NCI-H146 treated with DMSO at 0.1 percent for 48 hours (cell line): ENCODE measurements around the gene LRRIQ1.
A peak's percentile ranks its signal among the peaks of the same experiment; 100 is the strongest.
"Not testable (repeated sequence)": the region's sequence is repeated elsewhere in the genome, so short reads cannot be mapped to it uniquely, and the experiment has no call there.

ENCODE experiments used
- DNase-seq: peaks from one replicate; lab custom pipeline; 2025; ENCODE audit not compliant: unreplicated experiment; lab: John Stamatoyannopoulos, UW

The LRRIQ1 gene

GRCh38 chr12:85036234-85036707 lies at the start of gene LRRIQ1, which contains the start of gene TSPAN19:
TSS of gene LRRIQ1 (plus strand) at chr12:85036351. CDS start at chr12:85038177, 1,826 bp downstream.
TSS of gene TSPAN19 (minus strand) at chr12:85036277. CDS start at chr12:85029946, 6,331 bp downstream.
- peak; percentile 84 for DNase-seq

GRCh38 chr12:84986586-84986985 lies 49.6 kb upstream of the LRRIQ1 start:
- peak; percentile 7 for DNase-seq

GRCh38 chr12:84994426-84994825 lies 41.7 kb upstream of the LRRIQ1 start:
- DNase-seq, result no peak

GRCh38 chr12:84995641-84996040 lies 40.5 kb upstream of the LRRIQ1 start:
- DNase-seq, result no peak

- no peak for DNase-seq
Measured at GRCh38 chr12:84996759-84997158, 39.4 kb upstream of the LRRIQ1 start.

- DNase-seq, result no peak
Measured at GRCh38 chr12:84998341-84998740, 37.8 kb upstream of the LRRIQ1 start.

- no peak for DNase-seq
Measured at GRCh38 chr12:85000729-85001128, 35.4 kb upstream of the LRRIQ1 start.

- DNase-seq, result no peak
Measured at GRCh38 chr12:85002778-85003296, 33.3 kb upstream of the LRRIQ1 start.

GRCh38 chr12:85004204-85004603 lies 31.9 kb upstream of the LRRIQ1 start:
- no peak for DNase-seq

- not testable (repeated sequence) for DNase-seq
Measured at GRCh38 chr12:85005047-85005446, 31.1 kb upstream of the LRRIQ1 start.

GRCh38 chr12:85005615-85006014 lies 30.5 kb upstream of the LRRIQ1 start:
- no peak for DNase-seq

GRCh38 chr12:85006206-85006605 lies 29.9 kb upstream of the LRRIQ1 start:
- DNase-seq, result no peak

GRCh38 chr12:85007836-85008235 lies 28.3 kb upstream of the LRRIQ1 start:
- DNase-seq, result no peak

- no peak for DNase-seq
Measured at GRCh38 chr12:85016413-85016812, 19.7 kb upstream of the LRRIQ1 start.

- DNase-seq, result no peak
Measured at GRCh38 chr12:85017133-85017532, 19.0 kb upstream of the LRRIQ1 start.

GRCh38 chr12:85017618-85018017 lies 18.5 kb upstream of the LRRIQ1 start:
- DNase-seq, result no peak

GRCh38 chr12:85018098-85018497 lies 18.1 kb upstream of the LRRIQ1 start:
- DNase-seq, result no peak

- peak; percentile 36 for DNase-seq
Measured at GRCh38 chr12:85029456-85029855, 6.7 kb upstream of the LRRIQ1 start.

- DNase-seq, result peak; percentile 2
Measured at GRCh38 chr12:85036733-85037132, 582 bp downstream of the LRRIQ1 start.

GRCh38 chr12:85041395-85041794 lies 5.2 kb downstream of the LRRIQ1 start:
- no peak for DNase-seq

- DNase-seq, result no peak
Measured at GRCh38 chr12:85043829-85044228, 7.7 kb downstream of the LRRIQ1 start.

GRCh38 chr12:85057370-85057963 lies 21.3 kb downstream of the LRRIQ1 start:
- peak; percentile 15 for DNase-seq

- no peak for DNase-seq
Measured at GRCh38 chr12:85058339-85058738, 22.2 kb downstream of the LRRIQ1 start.
